ENCODE measurements around the gene CARD11.

- TF ChIP-seq CTCF (IDR thresholded peaks at IDR 0.05) (no peak), POLR2A (IDR thresholded peaks at IDR 0.05) (no peak)
These were observed 3.9 kb downstream of the CARD11 start for GRCh38 chr7:3039787-3040186.
